HepG2 (cell line): ENCODE results near the gene RNF213. TPM values are rescaled to one million over a fixed set of nuclear protein-coding genes. Genes with fewer than 3 reads are reported as not detected.

Source experiments
- ATAC-seq: fragments of 200-7000 bp; cut with Tn5 transposase; 3 replicates; pipeline ENCODE4 v1.9.1; 2020; ENCODE audit warnings: mild to moderate bottlenecking, moderate library complexity
- BruUV-seq: library from RNA; stranded (reverse); fragments of 400-500 nt; replicated peaks from 2 replicates; lab custom pipeline; 2021; lab: Mats Ljungman, UMichigan
- CTCF ChIA-PET: fragments of 300-600 bp; formaldehyde crosslinking; extraction: SDS; loops from one replicate; lab custom pipeline; 2021; ENCODE audit warnings: low total read pairs, inconsistent platforms, low intra/inter-chr PET ratio; lab: Yijun Ruan, JAX
- POLR2A ChIA-PET: fragments of 350-600 bp; sonication (Branson Sonifier 250); formaldehyde crosslinking; loops from one replicate; lab custom pipeline; 2020; ENCODE audit warnings: antibody characterized with exemption, inconsistent platforms; lab: Yijun Ruan, JAX
- DNase-seq: peaks from one replicate; pipeline ENCODE4 v3.0.0-alpha.2; 2015; ENCODE audit warnings: low spot score
- FAIRE-seq: peaks from 3 replicates; lab custom pipeline; 2011; peaks lifted over from hg19 to GRCh38; lab: Jason Lieb, UNC
- H2AFZ ChIP-seq: one replicate; pipeline ENCODE4 v1.6.1; 2011; ENCODE audit warnings: low read length, inconsistent platforms
- H3K27ac ChIP-seq: fragments of 300-600 bp; 3 replicates; pipeline ENCODE4 v1.8.0; 2011; ENCODE audit warnings: mixed run types, mild to moderate bottlenecking, mixed read lengths, low read length, inconsistent platforms; ENCODE audit not compliant: insufficient read depth; ENCODE audit errors: extremely low read length
- H3K27me3 ChIP-seq, 2 experiments: fragments of 200-600 bp in 1 of 2; 2 replicates in 1 of 2; 3 replicates in 1 of 2; pipeline versions ENCODE4 v1.6.0 to v1.8.0; 2011; ENCODE audit warnings: low read length in 2 of 2, mild to moderate bottlenecking in 2 of 2, moderate library complexity in 2 of 2, inconsistent platforms in 1 of 2; ENCODE audit not compliant: insufficient read depth in 2 of 2, control insufficient read depth in 1 of 2
- H3K36me3 ChIP-seq, 2 experiments: fragments of 200-600 bp in 1 of 2; replicated peaks in 1 of 2; 2 replicates in 1 of 2; 3 replicates in 1 of 2; pipeline versions ENCODE4 v1.5.1 to v1.8.0; 2011; ENCODE audit warnings: low read length in 2 of 2, inconsistent platforms in 1 of 2; ENCODE audit not compliant: insufficient read depth in 2 of 2, control insufficient read depth in 1 of 2
- H3K4me1 ChIP-seq: 2 replicates; pipeline ENCODE4 v1.5.1; 2012; ENCODE audit warnings: low read length, inconsistent platforms; ENCODE audit not compliant: insufficient read depth
- H3K4me2 ChIP-seq: 2 replicates; pipeline ENCODE4 v1.6.0; 2011; ENCODE audit warnings: low read depth, low read length, inconsistent platforms
- H3K4me3 ChIP-seq, 3 experiments: fragments of 200-600 bp in 1 of 3; sonication (generic), shearing (Covaris generic) in 1 of 3; replicated peaks in 1 of 3; 2 replicates each; pipeline ENCODE4 v1.5.1; 2011 to 2016; ENCODE audit warnings: low read length in 3 of 3, inconsistent platforms in 2 of 3, low read depth in 2 of 3, mild to moderate bottlenecking in 2 of 3, control low read depth in 1 of 3, mixed read lengths in 1 of 3; ENCODE audit not compliant: insufficient read depth in 1 of 3
- H3K79me2 ChIP-seq: one replicate; pipeline ENCODE4 v1.6.1; 2011; ENCODE audit warnings: low read length, inconsistent platforms; ENCODE audit not compliant: insufficient read depth
- H3K9ac ChIP-seq: 2 replicates; pipeline ENCODE4 v1.6.0; 2011; ENCODE audit warnings: mild to moderate bottlenecking, low read depth, low read length, inconsistent platforms; ENCODE audit not compliant: insufficient read depth
- H3K9me3 ChIP-seq: 2 replicates; pipeline ENCODE4 v1.5.1; 2012; ENCODE audit warnings: mild to moderate bottlenecking, low read length
- H4K20me1 ChIP-seq: 2 replicates; pipeline ENCODE4 v1.6.0; 2011; ENCODE audit warnings: inconsistent platforms, mild to moderate bottlenecking, low read length, moderate library complexity; ENCODE audit not compliant: insufficient read depth
- E2F2 ChIP-seq: sonication (generic); formaldehyde crosslinking; IDR thresholded peaks from 2 replicates; pipeline ENCODE4 v1.4.0; 2020; ENCODE audit warnings: missing genetic modification reagents, borderline replicate concordance
- SMYD3 ChIP-seq: sonication (generic); formaldehyde crosslinking; IDR thresholded peaks from 2 replicates; pipeline ENCODE4 v1.8.1; 2023; ENCODE audit warnings: mild to moderate bottlenecking, missing genetic modification reagents
- ZBTB8A ChIP-seq: sonication (generic); formaldehyde crosslinking; IDR thresholded peaks from 2 replicates; pipeline ENCODE4 v1.4.0; 2020; ENCODE audit warnings: mild to moderate bottlenecking, low read depth, missing genetic modification reagents, borderline replicate concordance
- ZFYVE20 ChIP-seq: sonication (generic); formaldehyde crosslinking; IDR thresholded peaks from 2 replicates; pipeline ENCODE4 v1.8.0; 2023; ENCODE audit warnings: low read depth, mild to moderate bottlenecking, moderate library complexity, missing genetic modification reagents, borderline replicate concordance
- ZNF629 ChIP-seq: sonication (generic); formaldehyde crosslinking; conservative IDR thresholded peaks from 2 replicates; pipeline ENCODE4 v1.5.0; 2020; ENCODE audit warnings: missing genetic modification reagents
- WGBS: methylation state at CpG from one replicate; pipeline ENCODE4 v1.1.6; 2017; ENCODE audit warnings: low lambda C conversion rate; 5-methylcytosine and 5-hydroxymethylcytosine counted together
- in situ Hi-C: cut with HindIII; loops from 2 replicates; pipeline ENCODE4 v1.10.0; 2017; ENCODE audit warnings: low pct_unique_long_range_greater_than_20kb; ENCODE audit not compliant: extremely low pct_ligation_motif_present
- intact Hi-C: fragments of 100-400 bp; cut with micrococcal nuclease; formaldehyde crosslinking; loops from one replicate; pipeline ENCODE4 v1.10.0; 2022; ENCODE audit not compliant: unreplicated experiment
- polyA plus RNA-seq, 8 experiments: library from polyadenylated mRNA; depleted of rRNA in 3 of 8; stranded (reverse) in 7 of 8; unstranded in 1 of 8; fragments of >200 nt; fragmentation: Illumina TruSeq in 4 of 8; extraction: Trizol in 4 of 8; gene quantifications; 2 replicates each; pipeline versions ENCODE4 v1.2.1 to v1.2.3, GENCODE V29; 2011 to 2016; ENCODE audit warnings: low read depth in 4 of 8, missing spikeins in 1 of 8, mixed read lengths in 1 of 8; ENCODE audit not compliant: insufficient read depth in 1 of 8
- total RNA-seq, 5 experiments: library from RNA; depleted of rRNA; stranded (reverse); fragments of >200 nt; fragmentation: Illumina TruSeq; extraction: Trizol; gene quantifications; 2 replicates each; pipeline ENCODE4 v1.2.3, GENCODE V29; 2016; ENCODE audit warnings: low read depth in 1 of 5
- TF ChIP-seq, protein P1 (sequence below): sonication (generic); formaldehyde crosslinking; IDR thresholded peaks from 2 replicates; pipeline ENCODE4 v1.9.0; 2021; ENCODE audit warnings: missing genetic modification reagents, borderline replicate concordance

RNF213 gene
- total and polyA plus RNA-seq, 2 of the 13 experiments (the other 11 are each of a cell fraction or from before 2014, with no cell fraction given): 38.6 to 38.7 TPM

- FAIRE-seq (no peak), ATAC-seq (no peak)
- no peak overlapping the region for H3K4me2 ChIP-seq
- H4K20me1 ChIP-seq: no peaks in the 10 kb centered on the region
- CTCF ChIA-PET: no interaction called here
- H3K4me3 ChIP-seq: no peak overlapping the region
- peaks cover 42 to 63% of the 10 kb centered on the region in 2 experiments for H3K36me3 ChIP-seq
- 96% methylated on average over 6 of the region's 6 CpGs for WGBS
- H3K4me1 ChIP-seq: peaks cover 14% of the 10 kb centered on the region
- no peak overlapping the region for H2AFZ ChIP-seq
- H3K27me3 ChIP-seq: no peaks in the 10 kb centered on the region
- no TSS peak for BruUV-seq
- H3K79me2 ChIP-seq: no peaks in the 10 kb centered on the region
- POLR2A ChIA-PET: no interaction called here
- H3K9me3 ChIP-seq: no peaks in the 10 kb centered on the region
- H3K9ac ChIP-seq: no peak overlapping the region
- TF ChIP-seq SMYD3 (CRISPR knock-in tag) (no peak), ZFYVE20 (no peak)
- TF ChIP-seq, all 625 proteins: peak for 0
- in situ Hi-C loops: no loop called here
- DNase-seq: no peak
- no peak overlapping the region for H3K27ac ChIP-seq
- intact Hi-C loops: no loop called here
These were observed 34.9 kb downstream of the RNF213 start for GRCh38 chr17:80295559-80295958.

GRCh38 chr17:80296221-80296620 lies 35.6 kb downstream of the RNF213 start:
- FAIRE-seq: no peak
- Histone ChIP-seq H3K27ac (no peak overlapping the region), H3K27me3 (no peaks in the 10 kb centered on the region), H3K4me1 (peaks cover 14% of the 10 kb centered on the region), H3K9me3 (no peaks in the 10 kb centered on the region), H3K9ac (no peak overlapping the region), H2AFZ (no peak overlapping the region), H4K20me1 (no peaks in the 10 kb centered on the region), H3K4me2 (no peak overlapping the region), H3K4me3 (no peak overlapping the region), H3K79me2 (no peaks in the 10 kb centered on the region), H3K36me3 (peaks cover 41 to 65% of the 10 kb centered on the region in 2 experiments)
- ATAC-seq: no peak
- intact Hi-C loops (no loop called here), in situ Hi-C loops (no loop called here)
- ChIA-PET POLR2A (no interaction called here), CTCF (no interaction called here)
- 97% methylated on average over 13 of the region's 14 CpGs for WGBS
- DNase-seq: no peak
- BruUV-seq: no TSS peak
- TF ChIP-seq, protein P1, sequence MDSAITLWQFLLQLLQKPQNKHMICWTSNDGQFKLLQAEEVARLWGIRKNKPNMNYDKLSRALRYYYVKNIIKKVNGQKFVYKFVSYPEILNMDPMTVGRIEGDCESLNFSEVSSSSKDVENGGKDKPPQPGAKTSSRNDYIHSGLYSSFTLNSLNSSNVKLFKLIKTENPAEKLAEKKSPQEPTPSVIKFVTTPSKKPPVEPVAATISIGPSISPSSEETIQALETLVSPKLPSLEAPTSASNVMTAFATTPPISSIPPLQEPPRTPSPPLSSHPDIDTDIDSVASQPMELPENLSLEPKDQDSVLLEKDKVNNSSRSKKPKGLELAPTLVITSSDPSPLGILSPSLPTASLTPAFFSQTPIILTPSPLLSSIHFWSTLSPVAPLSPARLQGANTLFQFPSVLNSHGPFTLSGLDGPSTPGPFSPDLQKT (CRISPR knock-in tag): no peak
- TF ChIP-seq E2F2 (CRISPR knock-in tag) (no peak), ZBTB8A (CRISPR knock-in tag) (no peak), ZNF629 (no peak)
